ENCODE data around the gene JAKMIP2.

- TF ChIP-seq, protein P1, sequence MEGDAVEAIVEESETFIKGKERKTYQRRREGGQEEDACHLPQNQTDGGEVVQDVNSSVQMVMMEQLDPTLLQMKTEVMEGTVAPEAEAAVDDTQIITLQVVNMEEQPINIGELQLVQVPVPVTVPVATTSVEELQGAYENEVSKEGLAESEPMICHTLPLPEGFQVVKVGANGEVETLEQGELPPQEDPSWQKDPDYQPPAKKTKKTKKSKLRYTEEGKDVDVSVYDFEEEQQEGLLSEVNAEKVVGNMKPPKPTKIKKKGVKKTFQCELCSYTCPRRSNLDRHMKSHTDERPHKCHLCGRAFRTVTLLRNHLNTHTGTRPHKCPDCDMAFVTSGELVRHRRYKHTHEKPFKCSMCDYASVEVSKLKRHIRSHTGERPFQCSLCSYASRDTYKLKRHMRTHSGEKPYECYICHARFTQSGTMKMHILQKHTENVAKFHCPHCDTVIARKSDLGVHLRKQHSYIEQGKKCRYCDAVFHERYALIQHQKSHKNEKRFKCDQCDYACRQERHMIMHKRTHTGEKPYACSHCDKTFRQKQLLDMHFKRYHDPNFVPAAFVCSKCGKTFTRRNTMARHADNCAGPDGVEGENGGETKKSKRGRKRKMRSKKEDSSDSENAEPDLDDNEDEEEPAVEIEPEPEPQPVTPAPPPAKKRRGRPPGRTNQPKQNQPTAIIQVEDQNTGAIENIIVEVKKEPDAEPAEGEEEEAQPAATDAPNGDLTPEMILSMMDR (IDR thresholded peaks at IDR 0.05) = peak in 1 of 4 donors; percentile 2
- TF ChIP-seq POLR2A (IDR thresholded peaks at IDR 0.05) = no peak
Measured at GRCh38 chr5:147648597-147648996, 133.9 kb downstream of the JAKMIP2 start.
